Dermis blood vessel endothelial cell (primary cell): ENCODE results near the gene ZNRF2. TPM values are rescaled to one million over a fixed set of nuclear protein-coding genes. Genes with fewer than 3 reads are reported as not detected.
"Not testable (repeated sequence)": the region's sequence is repeated elsewhere in the genome, so short reads cannot be mapped to it uniquely, and the experiment has no call there.

Experiments used
- DNase-seq: peaks from one replicate; pipeline ENCODE4 v3.0.0; 2010
- total RNA-seq: library from RNA; depleted of rRNA; stranded (reverse); fragments of >200 nt; gene quantifications from 2 replicates; pipeline ENCODE4 v1.2.3, GENCODE V29; 2014

The ZNRF2 gene
- total RNA-seq, 1 donor from 2014 or later, result 13.4 TPM

- no peak for DNase-seq
These were observed 21.2 kb upstream of the ZNRF2 start for GRCh38 chr7:30263090-30263710.

DNA sequence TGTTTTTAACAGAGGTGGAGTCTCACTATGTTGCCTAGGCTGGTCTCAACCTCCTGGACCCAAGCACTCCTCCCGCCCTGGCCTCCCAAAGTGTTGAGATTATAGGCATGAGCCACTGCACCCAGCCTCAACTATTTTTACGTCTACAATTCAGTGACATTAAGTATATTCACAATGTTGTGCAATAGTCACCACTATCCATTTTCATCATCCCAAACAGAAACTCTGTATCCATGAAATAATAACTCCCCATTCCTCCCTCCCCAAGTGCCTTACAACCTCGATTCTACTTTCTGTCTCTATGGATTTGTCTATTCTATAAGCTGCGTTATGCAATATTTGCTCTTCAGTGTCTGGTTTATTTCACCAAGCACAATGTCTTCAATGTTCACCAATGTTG lies 20.3 kb upstream of the ZNRF2 start:
- no peak for DNase-seq

GRCh38 chr7:30265189-30265588 lies 19.2 kb upstream of the ZNRF2 start:
- DNase-seq, result not testable (repeated sequence)

DNA sequence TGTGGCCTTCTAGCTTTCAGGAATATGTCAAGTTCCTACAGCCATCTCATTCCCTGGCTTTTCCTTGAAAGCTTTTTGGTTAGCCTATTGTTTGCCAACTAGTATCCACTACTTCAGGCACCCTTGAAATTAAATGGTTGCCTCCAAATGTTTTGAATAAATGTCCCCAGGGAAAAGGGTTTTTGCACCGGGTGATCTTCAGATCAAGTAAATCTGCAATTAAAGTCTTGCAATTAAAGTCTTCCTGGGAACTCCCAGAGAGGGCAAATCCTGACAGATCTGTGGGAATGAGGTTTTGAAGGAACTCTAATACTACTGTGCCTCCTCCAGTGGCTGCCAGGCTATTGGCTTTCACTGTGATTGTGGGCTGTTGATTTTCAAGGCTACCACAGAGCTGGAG lies 17.7 kb upstream of the ZNRF2 start:
- no peak for DNase-seq

DNA sequence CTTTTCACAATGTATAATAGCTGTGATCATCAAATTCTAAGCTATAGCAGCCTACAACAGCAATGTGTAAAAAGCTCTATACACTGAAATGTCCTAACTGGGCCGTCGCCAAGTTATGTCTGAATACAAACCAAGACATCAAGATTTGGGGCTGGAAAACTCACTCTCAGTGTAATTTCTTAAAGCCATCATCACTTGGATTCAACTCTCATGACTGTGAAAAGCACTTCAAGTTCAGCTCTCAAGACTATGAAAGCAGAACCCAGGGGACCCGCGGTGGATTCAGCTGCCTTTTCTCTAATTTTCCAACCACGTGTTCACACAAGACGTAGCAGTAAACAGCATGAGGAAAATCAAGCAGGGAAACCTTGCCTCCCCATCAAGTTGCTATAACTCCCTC lies 15.8 kb upstream of the ZNRF2 start:
- no peak for DNase-seq

DNA sequence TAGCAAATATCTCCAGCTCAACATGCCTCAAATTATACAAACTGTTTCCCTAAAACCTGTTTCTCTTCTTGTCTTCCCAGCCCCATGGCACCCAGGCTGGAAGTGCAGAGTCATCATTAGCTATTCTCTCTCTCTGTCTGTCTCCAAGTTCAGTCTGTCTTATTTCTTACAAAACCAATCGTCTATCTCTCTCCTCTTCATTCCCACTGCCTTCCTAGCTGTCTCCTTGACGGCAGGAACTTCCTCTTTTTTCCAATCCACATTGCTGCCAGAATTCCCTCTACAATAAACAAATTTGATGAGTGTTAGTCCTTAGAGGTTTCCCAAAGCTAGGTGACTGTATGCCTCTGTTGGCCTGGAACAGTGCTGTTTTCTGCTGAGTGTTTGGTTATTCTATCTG lies 14.9 kb upstream of the ZNRF2 start:
- no peak for DNase-seq

- DNase-seq, result no peak
These were observed 13.5 kb upstream of the ZNRF2 start for GRCh38 chr7:30270921-30271320.

- DNase-seq, result no peak
These were observed 12.3 kb upstream of the ZNRF2 start for GRCh38 chr7:30272126-30272525.

GRCh38 chr7:30273552-30273951 lies 10.8 kb upstream of the ZNRF2 start:
- no peak for DNase-seq

DNA sequence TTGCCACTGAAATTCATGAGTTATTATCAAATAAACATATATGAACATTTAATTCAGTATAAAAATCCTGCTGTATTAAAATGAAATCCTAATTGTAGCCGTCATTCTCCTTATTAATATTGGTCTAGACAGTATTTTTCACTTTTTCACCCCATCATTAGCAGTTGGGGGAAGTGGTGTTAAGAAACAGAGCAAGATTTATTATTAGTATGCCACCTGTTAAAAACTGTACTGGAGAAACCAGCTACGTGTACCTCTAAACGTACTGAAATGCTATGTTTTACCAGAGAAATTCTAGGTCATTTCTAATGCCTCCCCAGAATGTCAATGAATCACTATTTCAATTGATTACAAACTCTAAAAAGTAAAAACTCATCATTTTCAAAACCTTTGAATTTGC lies 9.8 kb upstream of the ZNRF2 start:
- DNase-seq, result no peak

DNA sequence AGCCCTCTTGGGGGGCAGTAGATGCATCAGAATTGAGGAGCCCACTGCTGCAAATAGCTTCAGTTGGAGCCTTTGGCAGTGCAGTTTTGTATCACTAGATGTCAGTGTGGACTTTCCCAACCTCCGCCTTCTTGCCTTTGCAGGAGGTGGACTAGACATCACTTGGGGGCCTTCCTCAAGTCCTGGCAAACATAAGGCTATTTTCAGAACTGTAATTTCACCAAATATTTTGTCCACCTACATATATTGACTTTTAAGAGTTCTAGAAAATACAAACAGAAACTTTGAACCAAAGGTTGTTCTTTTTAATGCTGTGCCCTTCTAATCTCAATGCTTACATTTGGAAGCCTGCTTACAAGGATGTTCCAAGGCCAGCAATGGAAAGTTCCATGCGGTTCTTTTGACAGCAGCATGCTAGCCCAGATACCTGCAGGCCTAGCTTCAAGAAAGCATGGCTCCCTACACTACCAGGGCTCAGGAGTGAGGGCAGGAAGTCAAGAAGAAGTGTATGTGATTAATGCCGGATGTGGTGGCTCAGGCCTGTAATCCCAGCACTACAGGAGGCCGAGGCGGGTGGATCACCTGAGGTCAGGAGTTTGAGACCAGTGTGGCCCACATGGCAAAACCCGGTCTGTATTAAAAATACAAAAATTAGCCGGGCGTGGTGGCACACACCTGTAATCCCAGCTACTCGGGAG lies 8.0 kb upstream of the ZNRF2 start:
- DNase-seq, result peak; percentile 75

DNA sequence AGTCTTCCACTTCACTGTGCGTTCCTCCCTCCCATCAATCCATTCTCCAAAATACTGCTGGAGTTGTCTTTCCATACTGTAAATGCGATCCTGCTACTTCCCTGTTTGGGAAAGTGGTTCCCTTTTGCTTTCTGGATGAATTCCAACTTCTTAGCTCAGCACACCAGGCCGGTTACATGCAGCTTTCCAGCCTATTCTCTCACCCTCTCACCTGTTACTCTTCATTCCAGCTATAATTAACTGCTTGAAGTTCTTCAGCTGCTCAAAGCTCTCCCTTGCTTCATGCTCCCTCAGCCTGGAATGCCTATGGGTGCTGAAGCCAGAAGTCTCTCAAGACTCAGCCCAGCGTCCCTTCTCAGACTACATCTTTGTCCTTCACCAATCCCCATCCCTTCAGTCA lies 6.0 kb upstream of the ZNRF2 start:
- no peak for DNase-seq

DNA sequence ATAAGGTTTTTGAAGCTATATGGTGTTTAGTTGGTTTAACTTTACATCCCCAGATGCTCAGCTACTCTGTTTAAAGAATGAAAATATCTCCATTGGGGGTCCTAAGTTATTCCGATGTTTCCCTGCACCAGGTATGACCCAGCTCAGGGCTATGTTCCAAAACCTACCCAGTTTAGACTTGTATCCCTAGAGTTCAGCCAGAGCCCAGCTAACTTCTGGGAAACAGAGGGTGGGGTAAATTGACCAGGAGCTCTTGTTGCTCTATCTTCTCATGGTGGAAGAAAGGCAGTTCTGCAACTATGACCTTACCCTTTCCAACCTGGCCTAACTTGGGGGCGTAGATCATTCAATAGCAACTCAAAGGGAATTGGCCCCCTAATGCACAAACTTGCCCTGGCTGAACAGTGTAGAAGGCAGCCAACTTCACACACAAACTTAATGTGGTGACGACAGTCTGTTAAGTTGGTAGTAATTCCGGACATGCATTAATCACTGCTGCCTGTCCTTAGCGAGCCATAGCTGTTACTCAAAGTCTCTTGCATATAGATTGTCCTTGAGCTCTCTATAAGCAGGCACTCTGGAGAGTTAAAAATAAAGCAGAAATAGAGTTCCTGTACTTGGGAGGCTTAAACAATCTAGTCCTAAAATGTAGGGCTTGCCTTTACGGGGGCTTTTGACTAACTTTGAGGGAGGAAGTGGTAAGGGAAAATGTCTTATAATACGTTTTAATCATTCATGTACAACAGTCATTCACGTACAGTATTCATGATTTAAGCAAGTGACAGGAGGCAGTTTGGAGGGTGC lies 5.3 kb upstream of the ZNRF2 start:
- DNase-seq, result no peak

DNA sequence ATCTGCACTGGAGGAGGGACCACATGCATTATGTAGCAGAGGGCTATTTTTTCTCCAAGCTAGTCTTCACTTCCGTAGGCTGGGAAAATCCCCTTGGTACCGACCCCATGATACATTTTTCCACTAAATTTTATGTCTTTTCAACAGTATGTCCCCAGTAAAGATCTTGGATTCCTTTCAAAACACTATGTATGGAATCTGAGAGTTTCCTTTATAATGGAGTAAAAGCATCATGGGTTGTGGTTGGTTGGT lies 4.8 kb upstream of the ZNRF2 start:
- no peak for DNase-seq

GRCh38 chr7:30280631-30281030 lies 3.8 kb upstream of the ZNRF2 start:
- DNase-seq, result no peak

- no peak for DNase-seq
These were observed 3.1 kb upstream of the ZNRF2 start for GRCh38 chr7:30281263-30281662.

- DNase-seq, result no peak
These were observed 2.6 kb upstream of the ZNRF2 start for GRCh38 chr7:30281791-30282190.

DNA sequence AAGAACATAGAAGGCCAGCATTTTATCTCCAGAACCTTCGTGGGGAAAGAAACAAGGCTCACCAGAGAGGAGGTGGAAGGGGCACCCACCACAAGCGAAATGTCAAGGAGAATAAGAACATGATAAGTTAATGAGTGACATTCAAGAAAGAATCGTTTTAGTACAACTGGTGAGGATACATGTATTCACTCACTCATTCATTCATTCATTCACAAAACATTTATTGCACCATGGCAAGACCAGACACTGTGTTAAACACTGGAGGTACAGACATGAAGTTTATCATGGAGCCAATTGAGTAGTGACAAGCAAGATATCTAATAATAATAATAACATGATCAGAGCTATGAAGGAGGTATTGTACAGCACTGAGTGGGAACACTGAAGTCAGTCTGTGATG lies 1.7 kb upstream of the ZNRF2 start:
- DNase-seq, result no peak

GRCh38 chr7:30285067-30285535 lies 704 bp downstream of the ZNRF2 start:
- DNase-seq, result peak; percentile 56

DNA sequence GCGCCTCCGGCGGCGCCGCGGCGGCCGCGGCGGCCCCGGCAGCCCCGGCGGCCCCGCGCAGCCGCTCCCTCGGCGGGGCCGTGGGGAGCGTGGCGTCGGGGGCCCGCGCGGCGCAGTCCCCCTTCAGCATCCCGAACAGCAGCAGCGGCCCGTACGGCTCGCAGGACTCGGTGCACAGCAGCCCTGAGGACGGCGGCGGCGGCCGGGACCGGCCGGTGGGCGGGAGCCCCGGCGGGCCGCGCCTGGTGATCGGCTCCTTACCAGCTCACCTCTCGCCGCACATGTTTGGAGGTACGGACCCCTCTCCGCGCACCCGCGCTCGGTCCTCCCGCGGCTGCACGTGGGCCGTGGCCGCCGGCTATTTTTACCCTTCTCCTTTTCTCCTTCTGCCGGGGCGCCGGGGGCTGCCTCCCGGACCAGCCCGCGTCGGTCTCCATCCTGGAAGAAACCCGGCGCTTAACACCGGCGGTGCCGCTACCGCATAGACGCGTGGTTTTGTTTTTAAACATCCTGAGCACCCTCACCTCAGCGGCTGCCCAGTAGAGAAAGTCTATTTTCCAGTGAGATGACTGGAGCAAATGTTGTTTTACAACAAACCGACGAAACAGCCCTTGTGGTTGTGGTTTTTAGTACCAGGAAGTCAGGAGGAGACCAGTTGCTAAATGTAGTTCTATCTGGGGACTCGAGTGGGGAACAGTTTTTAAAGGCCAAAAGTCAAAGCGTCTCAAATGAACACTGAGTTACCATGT lies 1.3 kb downstream of the ZNRF2 start:
- DNase-seq, result peak; percentile 48

GRCh38 chr7:30286749-30287148 lies 2.4 kb downstream of the ZNRF2 start:
- DNase-seq, result no peak

- DNase-seq, result peak; percentile 28
These were observed 3.2 kb downstream of the ZNRF2 start for GRCh38 chr7:30287625-30288024.

- DNase-seq, result not testable (repeated sequence)
These were observed 5.2 kb downstream of the ZNRF2 start for GRCh38 chr7:30289634-30290033.
